IPS-18a (cell line): ENCODE measurements around the gene TBCD.
A peak's percentile ranks its signal among the peaks of the same experiment; 100 is the strongest.
"Not testable (repeated sequence)": the region's sequence is repeated elsewhere in the genome, so short reads cannot be mapped to it uniquely, and the experiment has no call there.

ENCODE experiments used
- H3K27ac ChIP-seq: one replicate; pipeline ENCODE4 v1.5.1; 2013; ENCODE audit warnings: low read length
- H3K27me3 ChIP-seq: one replicate; pipeline ENCODE4 v1.6.1; 2013; ENCODE audit warnings: mild to moderate bottlenecking, low read length; ENCODE audit not compliant: control insufficient read depth, insufficient read depth
- H3K36me3 ChIP-seq: one replicate; pipeline ENCODE4 v1.6.1; 2013; ENCODE audit warnings: low read depth, low read length; ENCODE audit not compliant: control insufficient read depth
- H3K4me1 ChIP-seq: one replicate; pipeline ENCODE4 v1.6.1; 2013; ENCODE audit warnings: low read depth, low read length; ENCODE audit not compliant: control insufficient read depth
- H3K4me3 ChIP-seq: one replicate; pipeline ENCODE4 v1.5.1; 2013; ENCODE audit warnings: low read length
- H3K9ac ChIP-seq: one replicate; pipeline ENCODE4 v1.6.1; 2013; ENCODE audit warnings: mild to moderate bottlenecking, low read length, moderate library complexity
- H3K9me3 ChIP-seq: one replicate; pipeline ENCODE4 v1.6.1; 2013; ENCODE audit warnings: low read depth, low read length; ENCODE audit not compliant: control insufficient read depth

Gene TBCD

GRCh38 chr17:82734987-82735866, 16.6 kb upstream of the TBCD start, which contains the start of gene FN3K:
Gene FN3K (plus strand): TSS chr17:82735615. CDS start chr17:82735637, 22 bp downstream.
- Histone ChIP-seq H3K27ac (no peak within 1 kb of the TSS), H3K9me3 (peaks cover 4% of the 10 kb centered on the region), H3K4me1 (no peaks in the 10 kb centered on the region), H3K27me3 (no peaks in the 10 kb centered on the region), H3K9ac (peak within 1 kb of the TSS; percentile 53), H3K4me3 (peak within 1 kb of the TSS; percentile 61), H3K36me3 (no peaks in the 10 kb centered on the region)

- H3K4me3 ChIP-seq: no peak overlapping the region
- H3K4me1 ChIP-seq: no peaks in the 10 kb centered on the region
- H3K9ac ChIP-seq: no peak overlapping the region
- H3K27ac ChIP-seq: no peak overlapping the region
- peaks cover 9% of the 10 kb centered on the region for H3K9me3 ChIP-seq
- H3K36me3 ChIP-seq: peaks cover 11% of the 10 kb centered on the region
- H3K27me3 ChIP-seq: no peaks in the 10 kb centered on the region
These were observed 15.2 kb upstream of the TBCD start for GRCh38 chr17:82736511-82737185.

- no peak overlapping the region for H3K9ac ChIP-seq
- no peak overlapping the region for H3K27ac ChIP-seq
- H3K9me3 ChIP-seq: peaks cover 9% of the 10 kb centered on the region
- H3K36me3 ChIP-seq: peaks cover 11% of the 10 kb centered on the region
- no peaks in the 10 kb centered on the region for H3K4me1 ChIP-seq
- no peak overlapping the region for H3K4me3 ChIP-seq
- H3K27me3 ChIP-seq: no peaks in the 10 kb centered on the region
These were observed 13.6 kb upstream of the TBCD start for GRCh38 chr17:82737967-82738877.

- no peaks in the 10 kb centered on the region for H3K4me1 ChIP-seq
- no peaks in the 10 kb centered on the region for H3K27me3 ChIP-seq
- peaks cover 9% of the 10 kb centered on the region for H3K9me3 ChIP-seq
- H3K9ac ChIP-seq: no peak overlapping the region
- peaks cover 11% of the 10 kb centered on the region for H3K36me3 ChIP-seq
- no peak overlapping the region for H3K4me3 ChIP-seq
- no peak overlapping the region for H3K27ac ChIP-seq
These were observed 10.7 kb upstream of the TBCD start for GRCh38 chr17:82740906-82741759.

GRCh38 chr17:82743344-82744219, 8.3 kb upstream of the TBCD start:
- peaks cover 9% of the 10 kb centered on the region for H3K9me3 ChIP-seq

GRCh38 chr17:82744736-82745135, 7.1 kb upstream of the TBCD start:
- not testable (repeated sequence) for H3K27me3 ChIP-seq

More at GRCh38 chr17:82743344-82744219, 8.3 kb upstream of the TBCD start:
- no peaks in the 10 kb centered on the region for H3K27me3 ChIP-seq
- no peaks in the 10 kb centered on the region for H3K4me1 ChIP-seq
- H3K27ac ChIP-seq: no peak overlapping the region
- no peak overlapping the region for H3K4me3 ChIP-seq
- peaks cover 11% of the 10 kb centered on the region for H3K36me3 ChIP-seq
- H3K9ac ChIP-seq: no peak overlapping the region

GRCh38 chr17:82745524-82745923, 6.3 kb upstream of the TBCD start:
- Histone ChIP-seq H3K4me1 (no peaks in the 10 kb centered on the region), H3K36me3 (peaks cover 9% of the 10 kb centered on the region), H3K9me3 (peaks cover 4% of the 10 kb centered on the region), H3K27ac (no peak overlapping the region), H3K27me3 (peaks cover 8% of the 10 kb centered on the region), H3K9ac (no peak overlapping the region), H3K4me3 (no peak overlapping the region)

More at GRCh38 chr17:82744736-82745135, 7.1 kb upstream of the TBCD start:
- H3K9me3 ChIP-seq, H3K9ac ChIP-seq, H3K27ac ChIP-seq, H3K4me3 ChIP-seq, H3K4me1 ChIP-seq: not testable (repeated sequence)
- H3K36me3 ChIP-seq: peaks cover 11% of the 10 kb centered on the region

- H3K27me3 ChIP-seq: peaks cover 13% of the 10 kb centered on the region
- H3K4me1 ChIP-seq: peaks cover under 1% of the 10 kb centered on the region
- H3K36me3 ChIP-seq: no peaks in the 10 kb centered on the region
- no peak overlapping the region for H3K4me3 ChIP-seq
- no peak overlapping the region for H3K9ac ChIP-seq
- no peaks in the 10 kb centered on the region for H3K9me3 ChIP-seq
- H3K27ac ChIP-seq: no peak overlapping the region
These were observed 3.1 kb upstream of the TBCD start for GRCh38 chr17:82748756-82749155.

- Histone ChIP-seq H3K4me1 (peaks cover 16% of the 10 kb centered on the region), H3K36me3 (no peaks in the 10 kb centered on the region), H3K9me3 (no peaks in the 10 kb centered on the region), H3K27ac (no peak overlapping the region), H3K27me3 (peaks cover 13% of the 10 kb centered on the region), H3K9ac (no peak overlapping the region), H3K4me3 (peak overlapping the region; percentile 37)
These were observed 1.5 kb upstream of the TBCD start for GRCh38 chr17:82750241-82750908.
